ENCODE results near the gene IMPG1. TPM values are rescaled to one million over a fixed set of nuclear protein-coding genes. Genes with fewer than 3 reads are reported as not detected.

The IMPG1 gene
- total RNA-seq, 2 donors from 2014 or later: not detected

DNA sequence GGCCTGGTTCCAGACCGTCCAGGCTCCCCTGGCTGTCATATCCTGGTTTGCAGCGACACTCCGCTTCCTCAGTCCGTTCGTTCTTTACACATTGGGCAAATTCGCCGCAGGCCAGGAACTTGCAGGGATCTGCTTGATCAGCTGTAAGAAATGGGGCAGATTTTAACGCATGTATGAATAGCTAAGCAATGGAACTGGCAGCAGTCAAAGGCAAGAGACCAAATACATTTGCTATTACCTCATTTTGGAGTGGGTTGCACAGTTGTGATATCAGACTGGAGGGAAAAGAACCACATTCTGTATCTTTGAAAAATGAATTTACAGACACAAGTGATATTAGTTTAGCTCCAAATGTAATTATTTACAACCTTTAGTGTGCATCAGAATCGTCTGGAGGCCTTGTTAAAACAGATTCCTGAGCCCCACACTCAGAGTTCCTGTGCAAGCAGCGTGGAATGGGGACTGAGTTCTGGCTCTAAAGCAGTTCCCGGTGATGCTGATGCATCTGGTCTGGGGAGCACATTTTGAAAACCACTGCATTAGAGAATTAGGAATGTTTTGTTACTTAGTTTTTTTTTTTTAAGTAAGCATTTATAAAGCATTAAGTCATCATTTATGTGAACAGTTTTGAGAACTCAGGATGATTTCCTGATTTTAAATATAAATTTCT, 141.3 kb downstream of the IMPG1 start:
- Histone ChIP-seq H3K4me1 (peaks cover 3% of the 10 kb centered on the region), H3K4me3 (no peak overlapping the region), H3K27me3 (no peaks in the 10 kb centered on the region), H3K9me3 (no peaks in the 10 kb centered on the region), H3K27ac (no peak overlapping the region), H3K36me3 (replicated peaks in 1 of 2; ENCODE audit: insufficient read depth in 1 of 2, low read depth in 2 of 2) (no peaks in the 10 kb centered on the region)
- intact Hi-C loops (cut with DNase I): loop anchor here (10.0 kb wide), 1 partner anchor 1534 kb away; the partner anchor contains the start of gene HTR1B
- DNase-seq (no peak), ATAC-seq (no peak)
- WGBS, 2 donors: 83 to 84% methylated on average over 11 of the region's 11 CpGs
- TF ChIP-seq POLR2A (IDR thresholded peaks at IDR 0.05): no peak
- TF ChIP-seq, protein P1, sequence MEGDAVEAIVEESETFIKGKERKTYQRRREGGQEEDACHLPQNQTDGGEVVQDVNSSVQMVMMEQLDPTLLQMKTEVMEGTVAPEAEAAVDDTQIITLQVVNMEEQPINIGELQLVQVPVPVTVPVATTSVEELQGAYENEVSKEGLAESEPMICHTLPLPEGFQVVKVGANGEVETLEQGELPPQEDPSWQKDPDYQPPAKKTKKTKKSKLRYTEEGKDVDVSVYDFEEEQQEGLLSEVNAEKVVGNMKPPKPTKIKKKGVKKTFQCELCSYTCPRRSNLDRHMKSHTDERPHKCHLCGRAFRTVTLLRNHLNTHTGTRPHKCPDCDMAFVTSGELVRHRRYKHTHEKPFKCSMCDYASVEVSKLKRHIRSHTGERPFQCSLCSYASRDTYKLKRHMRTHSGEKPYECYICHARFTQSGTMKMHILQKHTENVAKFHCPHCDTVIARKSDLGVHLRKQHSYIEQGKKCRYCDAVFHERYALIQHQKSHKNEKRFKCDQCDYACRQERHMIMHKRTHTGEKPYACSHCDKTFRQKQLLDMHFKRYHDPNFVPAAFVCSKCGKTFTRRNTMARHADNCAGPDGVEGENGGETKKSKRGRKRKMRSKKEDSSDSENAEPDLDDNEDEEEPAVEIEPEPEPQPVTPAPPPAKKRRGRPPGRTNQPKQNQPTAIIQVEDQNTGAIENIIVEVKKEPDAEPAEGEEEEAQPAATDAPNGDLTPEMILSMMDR (IDR thresholded peaks at IDR 0.05): no peak

DNA sequence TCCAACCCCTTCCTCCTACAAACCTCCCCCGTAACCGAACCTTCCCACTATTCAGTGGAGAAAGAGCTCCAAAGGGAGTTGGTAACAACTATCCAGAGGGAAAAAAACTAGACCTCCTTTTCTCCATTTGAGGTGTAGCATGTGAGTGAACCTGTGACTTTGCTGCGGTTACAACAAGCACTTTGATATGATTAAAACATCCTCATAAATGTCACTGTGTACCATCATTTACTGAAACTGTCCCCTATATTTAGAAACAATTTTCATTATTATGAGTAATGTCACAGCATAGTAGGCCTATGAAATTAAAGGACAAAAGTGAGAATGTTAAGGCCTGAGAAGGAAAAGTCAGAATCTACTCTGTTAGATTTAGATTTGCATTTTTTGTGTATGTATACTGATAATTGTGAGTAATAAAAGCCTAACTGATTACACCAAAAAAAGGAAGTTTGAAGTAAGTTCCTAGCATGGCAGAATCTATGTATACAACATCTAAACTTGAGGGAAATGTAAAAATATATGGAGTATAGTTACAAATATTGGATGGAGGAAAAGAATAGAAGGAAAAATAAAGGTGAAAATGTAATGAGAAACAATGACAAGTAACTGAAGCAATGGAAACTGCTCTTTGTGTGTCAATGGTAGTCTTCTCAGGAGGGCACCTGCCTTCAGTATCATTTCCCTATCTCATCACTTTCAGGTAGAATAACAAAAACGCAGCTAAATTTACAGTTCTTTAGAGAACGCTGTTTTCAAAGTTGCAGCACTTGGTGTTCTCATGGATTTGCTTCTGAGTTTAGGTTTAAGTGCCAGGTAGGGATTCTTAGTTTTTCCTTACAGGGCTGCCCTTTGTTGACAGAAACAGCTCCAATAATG, 145.9 kb downstream of the IMPG1 start:
- intact Hi-C loops (cut with DNase I): no loop called here

DNA sequence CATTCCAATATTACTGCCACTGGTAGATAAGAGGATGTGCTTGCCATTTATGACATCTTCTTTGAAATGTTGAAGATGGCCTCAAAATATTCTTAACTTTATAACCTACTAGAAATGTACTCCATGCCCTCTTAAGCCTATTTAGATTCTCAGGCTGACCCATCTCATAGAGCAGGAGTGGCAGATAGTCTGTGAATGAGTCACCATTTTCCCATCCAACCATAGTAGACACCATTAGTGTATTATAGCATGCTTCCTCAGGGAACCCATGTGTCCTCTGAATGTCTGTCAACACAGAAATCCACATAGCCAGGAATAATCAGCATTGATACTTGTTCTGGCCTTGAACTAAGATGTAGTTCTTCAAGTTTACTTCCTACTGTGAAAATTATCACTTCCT, 150.2 kb downstream of the IMPG1 start:
- no peak for ATAC-seq
- H3K4me1 ChIP-seq: no peaks in the 10 kb centered on the region
- intact Hi-C loops (cut with DNase I): no loop called here

More for the DNA sequence above, 145.9 kb downstream of the IMPG1 start:
- Histone ChIP-seq H3K27me3 (no peaks in the 10 kb centered on the region), H3K36me3 (replicated peaks in 1 of 2; ENCODE audit: insufficient read depth in 1 of 2, low read depth in 2 of 2) (no peaks in the 10 kb centered on the region), H3K27ac (no peak overlapping the region), H3K4me1 (no peaks in the 10 kb centered on the region), H3K4me3 (no peak overlapping the region), H3K9me3 (no peaks in the 10 kb centered on the region)
- no peak for DNase-seq
- no peak for ATAC-seq
- WGBS, 2 donors: 88 to 90% methylated on average over 5 of the region's 5 CpGs
- TF ChIP-seq, protein P1 (IDR thresholded peaks at IDR 0.05): no peak
- TF ChIP-seq POLR2A (IDR thresholded peaks at IDR 0.05): no peak

DNA sequence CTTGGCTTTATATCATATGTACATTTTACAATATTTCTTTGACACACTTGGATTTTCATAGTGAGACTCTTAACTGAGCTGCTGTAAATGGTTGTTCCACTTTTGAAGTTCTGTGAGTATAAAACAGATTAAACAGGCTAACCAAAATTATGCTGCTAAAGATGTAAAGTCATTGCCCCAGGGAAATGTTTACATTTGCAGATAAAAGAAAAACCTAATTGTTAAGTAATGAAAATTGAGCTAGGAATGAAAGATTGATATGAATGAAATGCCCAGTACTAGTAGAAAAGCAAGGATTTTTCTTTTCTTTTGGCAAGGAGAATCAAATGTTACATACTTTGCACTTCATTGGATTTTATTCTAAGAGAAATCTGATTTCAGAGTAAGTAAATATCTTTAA, 159.4 kb downstream of the IMPG1 start:
- no peak overlapping the region for H3K27ac ChIP-seq
- ATAC-seq: no peak
- H3K9me3 ChIP-seq: no peaks in the 10 kb centered on the region
- peaks cover 3 to 5% of the 10 kb centered on the region in 2 donors for H3K36me3 ChIP-seq (replicated peaks in 1 of 2; ENCODE audit: insufficient read depth in 1 of 2, low read depth in 2 of 2)
- no peaks in the 10 kb centered on the region for H3K27me3 ChIP-seq
- H3K4me3 ChIP-seq: no peak overlapping the region
- DNase-seq: no peak
- intact Hi-C loops (cut with DNase I): no loop called here
- TF ChIP-seq POLR2A (IDR thresholded peaks at IDR 0.05): no peak
- TF ChIP-seq, protein P1 (IDR thresholded peaks at IDR 0.05): no peak
- no peaks in the 10 kb centered on the region for H3K4me1 ChIP-seq

More for the DNA sequence above, 150.2 kb downstream of the IMPG1 start:
- no peak for TF ChIP-seq POLR2A (IDR thresholded peaks at IDR 0.05)
- TF ChIP-seq, protein P1 (IDR thresholded peaks at IDR 0.05): no peak
- Histone ChIP-seq H3K36me3 (replicated peaks in 1 of 2; ENCODE audit: insufficient read depth in 1 of 2, low read depth in 2 of 2) (no peaks in the 10 kb centered on the region), H3K27me3 (no peaks in the 10 kb centered on the region), H3K27ac (no peak overlapping the region), H3K4me3 (no peak overlapping the region), H3K9me3 (no peaks in the 10 kb centered on the region)
- no peak for DNase-seq

All from body of pancreas (tissue), 4 donors.